ENCODE measurements around the gene DYNLL2. TPM values are rescaled to one million over a fixed set of nuclear protein-coding genes. Genes with fewer than 3 reads are reported as not detected.
"Not testable (repeated sequence)": the region's sequence is repeated elsewhere in the genome, so short reads cannot be mapped to it uniquely, and the experiment has no call there.

The DYNLL2 gene
- total RNA-seq, 2 donors from 2014 or later: 29.9 to 33.0 TPM

GRCh38 chr17:58066401-58066800 lies 16.8 kb upstream of the DYNLL2 start:
- H3K27ac ChIP-seq: no peak overlapping the region
- no peaks in the 10 kb centered on the region for H3K36me3 ChIP-seq
- intact Hi-C loops (cut with DNase I): no loop called here
- H3K4me1 ChIP-seq (replicated peaks): no peaks in the 10 kb centered on the region
- 65% methylated on average over 4 of the region's 4 CpGs for WGBS
- H3K4me3 ChIP-seq: no peak overlapping the region
- no peaks in the 10 kb centered on the region for H3K27me3 ChIP-seq (replicated peaks; ENCODE audit: insufficient read depth)
- DNase-seq (ENCODE audit: low spot score): no peak
- H3K9me3 ChIP-seq: no peaks in the 10 kb centered on the region
- TF ChIP-seq POLR2A (IDR thresholded peaks at IDR 0.05) (no peak), POLR2AphosphoS5 (IDR thresholded peaks at IDR 0.05) (no peak)
- TF ChIP-seq, protein P1, sequence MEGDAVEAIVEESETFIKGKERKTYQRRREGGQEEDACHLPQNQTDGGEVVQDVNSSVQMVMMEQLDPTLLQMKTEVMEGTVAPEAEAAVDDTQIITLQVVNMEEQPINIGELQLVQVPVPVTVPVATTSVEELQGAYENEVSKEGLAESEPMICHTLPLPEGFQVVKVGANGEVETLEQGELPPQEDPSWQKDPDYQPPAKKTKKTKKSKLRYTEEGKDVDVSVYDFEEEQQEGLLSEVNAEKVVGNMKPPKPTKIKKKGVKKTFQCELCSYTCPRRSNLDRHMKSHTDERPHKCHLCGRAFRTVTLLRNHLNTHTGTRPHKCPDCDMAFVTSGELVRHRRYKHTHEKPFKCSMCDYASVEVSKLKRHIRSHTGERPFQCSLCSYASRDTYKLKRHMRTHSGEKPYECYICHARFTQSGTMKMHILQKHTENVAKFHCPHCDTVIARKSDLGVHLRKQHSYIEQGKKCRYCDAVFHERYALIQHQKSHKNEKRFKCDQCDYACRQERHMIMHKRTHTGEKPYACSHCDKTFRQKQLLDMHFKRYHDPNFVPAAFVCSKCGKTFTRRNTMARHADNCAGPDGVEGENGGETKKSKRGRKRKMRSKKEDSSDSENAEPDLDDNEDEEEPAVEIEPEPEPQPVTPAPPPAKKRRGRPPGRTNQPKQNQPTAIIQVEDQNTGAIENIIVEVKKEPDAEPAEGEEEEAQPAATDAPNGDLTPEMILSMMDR (IDR thresholded peaks at IDR 0.05): no peak

DNA sequence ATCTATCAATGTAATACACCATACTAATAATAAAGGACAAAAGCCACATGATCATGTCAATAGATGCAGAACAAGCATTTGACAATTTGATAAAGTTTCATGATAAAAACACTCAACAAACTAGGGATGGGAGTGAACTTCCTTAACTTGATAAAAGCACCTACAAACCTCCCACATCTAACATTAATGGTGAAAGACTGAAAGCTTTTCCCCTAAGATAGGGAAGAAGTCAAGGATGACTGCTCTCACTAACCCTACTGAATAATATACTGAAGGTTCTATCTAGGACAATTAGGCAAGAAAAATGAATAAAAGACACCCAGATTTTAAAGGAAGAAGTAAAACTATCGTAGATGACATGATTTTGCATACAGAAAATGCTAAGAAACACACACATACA lies 10.4 kb upstream of the DYNLL2 start:
- H3K9me3 ChIP-seq: no peaks in the 10 kb centered on the region
- H3K4me3 ChIP-seq: no peak overlapping the region
- no peak overlapping the region for H3K27ac ChIP-seq
- WGBS: 78% methylated on average over 1 of the region's 1 CpG
- TF ChIP-seq, protein P1 (IDR thresholded peaks at IDR 0.05): no peak
- TF ChIP-seq POLR2A (IDR thresholded peaks at IDR 0.05): no peak
- TF ChIP-seq POLR2AphosphoS5 (IDR thresholded peaks at IDR 0.05): no peak
- DNase-seq (ENCODE audit: low spot score): no peak
- no peaks in the 10 kb centered on the region for H3K4me1 ChIP-seq (replicated peaks)
- H3K36me3 ChIP-seq: no peaks in the 10 kb centered on the region
- intact Hi-C loops (cut with DNase I): no loop called here
- no peaks in the 10 kb centered on the region for H3K27me3 ChIP-seq (replicated peaks; ENCODE audit: insufficient read depth)

- H3K27ac ChIP-seq; H3K9me3 ChIP-seq; intact Hi-C loops (cut with DNase I); H3K4me3 ChIP-seq; H3K36me3 ChIP-seq; H3K4me1 ChIP-seq (replicated peaks); H3K27me3 ChIP-seq (replicated peaks; ENCODE audit: insufficient read depth); DNase-seq (ENCODE audit: low spot score): not testable (repeated sequence)
- 49% methylated on average over 7 of the region's 7 CpGs for WGBS
Observed at GRCh38 chr17:58073266-58073665, 10.0 kb upstream of the DYNLL2 start.

DNA sequence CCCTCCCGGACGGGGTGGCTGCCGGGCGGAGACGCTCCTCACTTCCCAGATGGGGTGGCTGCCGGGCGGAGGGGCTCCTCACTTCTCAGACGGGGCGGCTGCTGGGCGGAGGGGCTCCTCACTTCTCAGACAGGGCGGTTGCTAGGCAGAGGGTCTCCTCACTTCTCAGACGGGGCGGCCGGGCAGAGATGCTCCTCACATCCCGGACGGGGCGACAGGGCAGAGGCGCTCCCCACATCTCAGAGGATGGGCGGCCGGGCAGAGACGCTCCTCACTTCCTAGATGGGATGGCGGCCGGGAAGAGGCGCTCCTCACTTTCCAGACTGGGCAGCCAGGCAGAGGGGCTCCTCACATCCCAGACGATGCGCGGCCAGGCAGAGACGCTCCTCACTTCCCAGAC lies 8.8 kb upstream of the DYNLL2 start:
- H3K36me3 ChIP-seq; H3K9me3 ChIP-seq; H3K27me3 ChIP-seq (replicated peaks; ENCODE audit: insufficient read depth); H3K27ac ChIP-seq; H3K4me1 ChIP-seq (replicated peaks); intact Hi-C loops (cut with DNase I); DNase-seq (ENCODE audit: low spot score); H3K4me3 ChIP-seq: not testable (repeated sequence)
- WGBS: 96% methylated on average over 13 of the region's 28 CpGs

- WGBS: 43% methylated on average over 6 of the region's 6 CpGs
- Histone ChIP-seq H3K4me3 (no peak overlapping the region), H3K4me1 (replicated peaks) (no peaks in the 10 kb centered on the region), H3K9me3 (no peaks in the 10 kb centered on the region), H3K27me3 (replicated peaks; ENCODE audit: insufficient read depth) (no peaks in the 10 kb centered on the region), H3K36me3 (no peaks in the 10 kb centered on the region), H3K27ac (peak overlapping the region in 1 of 2 donors; percentile 50)
- no peak for DNase-seq (ENCODE audit: low spot score)
- no peak for TF ChIP-seq POLR2A (IDR thresholded peaks at IDR 0.05)
- peak; percentile 76 for TF ChIP-seq POLR2AphosphoS5 (IDR thresholded peaks at IDR 0.05)
- intact Hi-C loops (cut with DNase I): loop anchor here (5.0 to 10.0 kb wide), 2 partner anchors 225 to 438 kb away; partner anchors contain the start of gene MRPS23
Observed at GRCh38 chr17:58079300-58080033, 3.8 kb upstream of the DYNLL2 start.

GRCh38 chr17:58081646-58082340 lies 1.4 kb upstream of the DYNLL2 start:
- H3K36me3 ChIP-seq: no peaks in the 10 kb centered on the region
- H3K9me3 ChIP-seq: no peaks in the 10 kb centered on the region
- TF ChIP-seq, protein P1 (IDR thresholded peaks at IDR 0.05): no peak
- TF ChIP-seq POLR2AphosphoS5 (IDR thresholded peaks at IDR 0.05) (no peak), POLR2A (IDR thresholded peaks at IDR 0.05) (no peak)
- 79% methylated on average over 16 of the region's 16 CpGs for WGBS
- intact Hi-C loops (cut with DNase I): loop anchor here (5.0 to 10.0 kb wide), 2 partner anchors 227 to 436 kb away; partner anchors contain the start of gene MRPS23
- no peak overlapping the region for H3K4me3 ChIP-seq
- H3K4me1 ChIP-seq (replicated peaks): peaks cover 15% of the 10 kb centered on the region
- H3K27ac ChIP-seq: no peak overlapping the region
- H3K27me3 ChIP-seq (replicated peaks; ENCODE audit: insufficient read depth): no peaks in the 10 kb centered on the region
- DNase-seq (ENCODE audit: low spot score): no peak

Measured in prostate gland (tissue), 2 donors.